Measurements from ENCODE around the gene OR2A14. TPM values are rescaled to one million over a fixed set of nuclear protein-coding genes. Genes with fewer than 3 reads are reported as not detected.

Gene OR2A14
- total RNA-seq (2014; rRNA removed; shearing (Covaris generic)) (not detected in 2 replicates), polyA plus RNA-seq (2016; fragmentation: Nextera tagmentation; extraction: Ambion mirVana) (not detected in 2 replicates)
- long read RNA-seq, result 0 reads

GRCh38 chr7:144122876-144123275 lies at the start of gene OR2A14:
Gene OR2A14, plus strand, starts transcription at chr7:144123176. Its CDS starts 5,937 bp downstream, at chr7:144129113.
- Mint-ChIP-seq H3K27ac (no peak within 1 kb of the TSS), H3K27me3 (ENCODE audit: insufficient read depth, low read depth, poor library complexity) (no peaks in the 10 kb centered on the region), H3K36me3 (ENCODE audit: low read depth) (no peaks in the 10 kb centered on the region; the same call in 2 of the 3 replicates), H3K4me1 (no peaks in the 10 kb centered on the region), H3K9me3 (peaks cover 5% of the 10 kb centered on the region; the same call in 1 of the 3 replicates), H3K4me3 (no peak within 1 kb of the TSS)
- ATAC-seq (no peak), DNase-seq (ENCODE audit: low spot score) (no peak)
- Histone ChIP-seq H3K27ac (ENCODE audit: low read depth) (no peak within 1 kb of the TSS), H3K27me3 (ENCODE audit: insufficient read depth) (no peaks in the 10 kb centered on the region), H3K4me2 (no peak within 1 kb of the TSS), H3K79me2 (replicated peaks; ENCODE audit: insufficient read depth) (no peaks in the 10 kb centered on the region), H3K36me3 (ENCODE audit: insufficient read depth) (no peaks in the 10 kb centered on the region), H3F3A (replicated peaks; ENCODE audit: low read depth) (no peaks in the 10 kb centered on the region), H2AFZ (no peak within 1 kb of the TSS), H3K4me3 (no peak within 1 kb of the TSS), H3K9me2 (ENCODE audit: insufficient read depth) (peaks cover 8% of the 10 kb centered on the region; the same call in 1 of the 2 replicates), H4K20me1 (replicated peaks; ENCODE audit: insufficient read depth) (no peaks in the 10 kb centered on the region), H3K4me1 (ENCODE audit: insufficient read depth) (no peaks in the 10 kb centered on the region)
- TF ChIP-seq REST (IDR thresholded peaks at IDR 0.05; ENCODE audit: unreplicated experiment) (no peak), CTCF (conservative IDR thresholded peaks at IDR 0.05; ENCODE audit: low read depth in 2 of 2) (no peak), NANOG (IDR thresholded peaks at IDR 0.05; ENCODE audit: borderline replicate concordance) (no peak), EZH2phosphoT487 (IDR thresholded peaks at IDR 0.05; ENCODE audit: unreplicated experiment) (no peak), JUNB (IDR thresholded peaks at IDR 0.05; ENCODE audit: unreplicated experiment) (no peak), EZH2 (IDR thresholded peaks at IDR 0.05; ENCODE audit: low read depth, unreplicated experiment) (no peak), ZNF114 (CRISPR knock-in tag; IDR thresholded peaks at IDR 0.05) (no peak), STAT1 (IDR thresholded peaks at IDR 0.05; ENCODE audit: unreplicated experiment) (no peak)

GRCh38 chr7:144074374-144074773 lies 48.6 kb upstream of the OR2A14 start:
- H3K9me2 ChIP-seq (ENCODE audit: insufficient read depth), result 0 out of 2 replicates have a peak, but pooled peaks cover 3% of the 10 kb centered on the region
- Mint-ChIP-seq H3K4me3 (no peak overlapping the region), H3K27me3 (ENCODE audit: insufficient read depth, low read depth, poor library complexity) (no peaks in the 10 kb centered on the region), H3K27ac (no peak overlapping the region), H3K4me1 (no peaks in the 10 kb centered on the region), H3K9me3 (no peaks in the 10 kb centered on the region; the same call in 2 of the 3 replicates), H3K36me3 (ENCODE audit: low read depth) (no peaks in the 10 kb centered on the region)
- no peaks in the 10 kb centered on the region for H3K4me1 ChIP-seq (ENCODE audit: insufficient read depth)
- H3K27ac ChIP-seq (ENCODE audit: low read depth), result no peak overlapping the region
- no peak for DNase-seq (ENCODE audit: low spot score)
- no peaks in the 10 kb centered on the region for H3F3A ChIP-seq (replicated peaks; ENCODE audit: low read depth)
- no peak overlapping the region for H3K4me2 ChIP-seq
- no peak for ATAC-seq
- H3K36me3 ChIP-seq (ENCODE audit: insufficient read depth), result no peaks in the 10 kb centered on the region
- H3K27me3 ChIP-seq (ENCODE audit: insufficient read depth), result no peaks in the 10 kb centered on the region
- H4K20me1 ChIP-seq (replicated peaks; ENCODE audit: insufficient read depth), result no peaks in the 10 kb centered on the region
- no peaks in the 10 kb centered on the region for H3K79me2 ChIP-seq (replicated peaks; ENCODE audit: insufficient read depth)
- H3K4me3 ChIP-seq, result no peak overlapping the region
- no peak overlapping the region for H2AFZ ChIP-seq
- TF ChIP-seq ZNF462 (CRISPR knock-in tag; IDR thresholded peaks at IDR 0.05) (no peak), CREB1 (CRISPR knock-in tag; IDR thresholded peaks at IDR 0.05; ENCODE audit: low read depth) (no peak), ZNF331 (CRISPR knock-in tag; IDR thresholded peaks at IDR 0.05; ENCODE audit: low read depth) (no peak)
